Smooth muscle cell (in vitro differentiated cells): ENCODE measurements around the gene RHCG. TPM values are rescaled to one million over a fixed set of nuclear protein-coding genes. Genes with fewer than 3 reads are reported as not detected.

Experiments used
- DNase-seq: peaks from one replicate; lab custom pipeline; 2025; ENCODE audit not compliant: unreplicated experiment; lab: John Stamatoyannopoulos, UW
- H2AFZ ChIP-seq: fragments of 200-600 bp; sonication (generic); 2 replicates; pipeline ENCODE4 v1.6.0; 2016; ENCODE audit warnings: antibody characterized with exemption, low read depth, mild to moderate bottlenecking
- H3F3A ChIP-seq: fragments of 200-600 bp; sonication (generic); 2 replicates; pipeline ENCODE4 v1.6.0; 2017; ENCODE audit warnings: antibody characterized with exemption, low read depth
- H3K27ac ChIP-seq: fragments of 200-600 bp; sonication (generic); 2 replicates; pipeline ENCODE4 v1.5.1; 2016; ENCODE audit warnings: low read depth, mild to moderate bottlenecking
- H3K27me3 ChIP-seq: fragments of 200-600 bp; sonication (generic); 2 replicates; pipeline ENCODE4 v1.6.1; 2016; ENCODE audit warnings: low read depth, mild to moderate bottlenecking
- H3K36me3 ChIP-seq: fragments of 200-600 bp; sonication (generic); 2 replicates; pipeline ENCODE4 v1.5.1; 2016; ENCODE audit warnings: low read depth
- H3K4me1 ChIP-seq: fragments of 200-600 bp; sonication (generic); 2 replicates; pipeline ENCODE4 v1.5.1; 2016; ENCODE audit warnings: low read depth
- H3K4me2 ChIP-seq: fragments of 200-600 bp; sonication (generic); 2 replicates; pipeline ENCODE4 v1.6.0; 2016; ENCODE audit warnings: mild to moderate bottlenecking
- H3K4me3 ChIP-seq: fragments of 200-600 bp; sonication (generic); 2 replicates; pipeline ENCODE4 v1.5.1; 2016; ENCODE audit warnings: mild to moderate bottlenecking
- H3K79me2 ChIP-seq: fragments of 200-600 bp; sonication (generic); 2 replicates; pipeline ENCODE4 v1.6.0; 2016; ENCODE audit warnings: low read depth, mild to moderate bottlenecking
- H3K9ac ChIP-seq: fragments of 200-600 bp; sonication (generic); 2 replicates; pipeline ENCODE4 v1.6.0; 2016; ENCODE audit warnings: low read depth
- H3K9me3 ChIP-seq: fragments of 200-600 bp; sonication (generic); replicated peaks from 2 replicates; pipeline ENCODE4 v1.5.1; 2016; ENCODE audit warnings: low read depth
- H4K20me1 ChIP-seq: fragments of 200-600 bp; sonication (generic); 2 replicates; pipeline ENCODE4 v1.6.0; 2016; ENCODE audit warnings: low read depth
- WGBS: methylation state at CpG from one replicate; pipeline ENCODE4 v1.1.7; 2016; ENCODE audit warnings: low lambda C conversion rate; 5-methylcytosine and 5-hydroxymethylcytosine counted together
- polyA plus RNA-seq: library from polyadenylated mRNA; unstranded; fragments of >200 nt; fragmentation: Nextera tagmentation; extraction: Ambion mirVana; gene quantifications from 2 replicates; pipeline ENCODE4 v1.2.1, GENCODE V29; 2016
- total RNA-seq: library from RNA; depleted of rRNA; stranded (reverse); fragments of >200 nt; gene quantifications from 2 replicates; pipeline ENCODE4 v1.2.3, GENCODE V29; 2014
- TF ChIP-seq, protein P1 (sequence below): fragments of 200-600 bp; sonication (generic); IDR thresholded peaks from 2 replicates; pipeline ENCODE4 v1.5.1; 2017; ENCODE audit warnings: borderline replicate concordance, mild to moderate bottlenecking, antibody characterized with exemption; ENCODE audit not compliant: insufficient read depth, poor library complexity, severe bottlenecking

The RHCG gene
- total and polyA plus RNA-seq, 2 experiments from 2014 or later = 10.9 to 12.0 TPM

- peaks cover 33% of the 10 kb centered on the region for H3K27me3 ChIP-seq
- H3K4me3 ChIP-seq = no peak overlapping the region
- H3K9ac ChIP-seq = no peak overlapping the region
- H3K36me3 ChIP-seq = no peaks in the 10 kb centered on the region
- no peak overlapping the region for H2AFZ ChIP-seq
- no peak overlapping the region for H3K4me2 ChIP-seq
- no peaks in the 10 kb centered on the region for H3K79me2 ChIP-seq
- peaks cover 14% of the 10 kb centered on the region for H3K4me1 ChIP-seq
- no peak overlapping the region for H3K27ac ChIP-seq
- 92% methylated on average over 10 of the region's 10 CpGs for WGBS
- no peak for DNase-seq
- no peaks in the 10 kb centered on the region for H3K9me3 ChIP-seq
- no peaks in the 10 kb centered on the region for H4K20me1 ChIP-seq
- TF ChIP-seq, protein P1, sequence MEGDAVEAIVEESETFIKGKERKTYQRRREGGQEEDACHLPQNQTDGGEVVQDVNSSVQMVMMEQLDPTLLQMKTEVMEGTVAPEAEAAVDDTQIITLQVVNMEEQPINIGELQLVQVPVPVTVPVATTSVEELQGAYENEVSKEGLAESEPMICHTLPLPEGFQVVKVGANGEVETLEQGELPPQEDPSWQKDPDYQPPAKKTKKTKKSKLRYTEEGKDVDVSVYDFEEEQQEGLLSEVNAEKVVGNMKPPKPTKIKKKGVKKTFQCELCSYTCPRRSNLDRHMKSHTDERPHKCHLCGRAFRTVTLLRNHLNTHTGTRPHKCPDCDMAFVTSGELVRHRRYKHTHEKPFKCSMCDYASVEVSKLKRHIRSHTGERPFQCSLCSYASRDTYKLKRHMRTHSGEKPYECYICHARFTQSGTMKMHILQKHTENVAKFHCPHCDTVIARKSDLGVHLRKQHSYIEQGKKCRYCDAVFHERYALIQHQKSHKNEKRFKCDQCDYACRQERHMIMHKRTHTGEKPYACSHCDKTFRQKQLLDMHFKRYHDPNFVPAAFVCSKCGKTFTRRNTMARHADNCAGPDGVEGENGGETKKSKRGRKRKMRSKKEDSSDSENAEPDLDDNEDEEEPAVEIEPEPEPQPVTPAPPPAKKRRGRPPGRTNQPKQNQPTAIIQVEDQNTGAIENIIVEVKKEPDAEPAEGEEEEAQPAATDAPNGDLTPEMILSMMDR = no peak
- no peaks in the 10 kb centered on the region for H3F3A ChIP-seq
These were observed 54.2 kb downstream of the RHCG start for GRCh38 chr15:89442155-89442554.

DNA sequence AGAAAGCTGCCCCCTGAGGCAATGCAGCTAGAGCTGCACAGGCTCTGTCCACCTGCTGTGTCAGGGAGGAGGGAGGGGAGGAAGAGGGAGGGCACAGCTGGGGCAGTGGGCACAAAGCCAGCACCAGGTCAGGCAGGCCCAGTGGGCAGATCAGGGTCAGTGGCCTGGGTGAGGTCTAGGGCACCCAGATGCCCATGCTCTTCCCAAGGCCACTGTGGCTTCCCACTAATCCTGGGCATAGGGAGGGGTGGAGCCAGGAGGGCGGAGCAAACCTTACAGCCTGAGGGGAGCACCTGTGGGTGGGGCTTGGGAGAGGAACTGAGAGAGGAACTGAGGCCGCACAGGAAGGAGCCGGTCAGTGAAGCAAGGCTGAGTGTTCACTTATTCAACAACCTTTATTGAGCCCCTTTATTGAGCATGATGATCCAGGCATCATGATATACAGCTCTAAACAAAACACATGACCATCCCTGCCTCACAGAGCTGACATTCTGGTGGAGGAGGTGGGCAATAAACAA, 55.0 kb downstream of the RHCG start:
- Histone ChIP-seq H3K79me2 (no peaks in the 10 kb centered on the region), H3K4me3 (no peak overlapping the region), H3K27ac (no peak overlapping the region), H3K9me3 (no peaks in the 10 kb centered on the region), H4K20me1 (no peaks in the 10 kb centered on the region), H2AFZ (no peak overlapping the region), H3F3A (no peaks in the 10 kb centered on the region), H3K27me3 (peaks cover 38% of the 10 kb centered on the region), H3K36me3 (no peaks in the 10 kb centered on the region), H3K4me1 (peaks cover 14% of the 10 kb centered on the region), H3K9ac (no peak overlapping the region), H3K4me2 (no peak overlapping the region)
- TF ChIP-seq, protein P1 = no peak
- WGBS = 51% methylated on average over 3 of the region's 3 CpGs
- no peak for DNase-seq

GRCh38 chr15:89439764-89440163, 56.6 kb downstream of the RHCG start:
- no peak overlapping the region for H3K27ac ChIP-seq
- H3K9me3 ChIP-seq = no peaks in the 10 kb centered on the region
- H3K9ac ChIP-seq = no peak overlapping the region
- H3K36me3 ChIP-seq = no peaks in the 10 kb centered on the region
- TF ChIP-seq, protein P1 = no peak
- no peaks in the 10 kb centered on the region for H3K79me2 ChIP-seq
- H3K4me1 ChIP-seq = peaks cover 20% of the 10 kb centered on the region
- WGBS = 80% methylated on average over 9 of the region's 9 CpGs
- DNase-seq = no peak
- no peaks in the 10 kb centered on the region for H4K20me1 ChIP-seq
- peaks cover 32% of the 10 kb centered on the region for H3K27me3 ChIP-seq
- H3K4me3 ChIP-seq = no peak overlapping the region
- no peak overlapping the region for H3K4me2 ChIP-seq
- H2AFZ ChIP-seq = no peak overlapping the region
- H3F3A ChIP-seq = no peaks in the 10 kb centered on the region
